Trophoblast cell (in vitro differentiated cells and primary cell): Measurements from ENCODE around the gene PTPRO.

Source experiments
- DNase-seq, 2 donors: peaks; one replicate each; pipeline ENCODE4 v3.0.0-alpha.2; 2016
- H2AFZ ChIP-seq: 2 replicates; pipeline ENCODE4 v1.6.1; 2013; ENCODE audit warnings: low read length, moderate library complexity, mild to moderate bottlenecking; ENCODE audit not compliant: insufficient read depth, poor library complexity
- H2AK5ac ChIP-seq: 2 replicates; pipeline ENCODE4 v1.6.1; 2013; ENCODE audit warnings: mild to moderate bottlenecking, low read length
- H2BK120ac ChIP-seq: 2 replicates; pipeline ENCODE4 v1.6.1; 2013; ENCODE audit warnings: low read length, mild to moderate bottlenecking, moderate library complexity; ENCODE audit not compliant: insufficient read depth, poor library complexity
- H2BK12ac ChIP-seq: 2 replicates; pipeline ENCODE4 v1.6.1; 2013; ENCODE audit warnings: mild to moderate bottlenecking, low read length, moderate library complexity
- H2BK5ac ChIP-seq: 2 replicates; pipeline ENCODE4 v1.6.1; 2013; ENCODE audit warnings: low read length, low read depth, moderate library complexity, mild to moderate bottlenecking; ENCODE audit not compliant: poor library complexity
- H3K14ac ChIP-seq: 2 replicates; pipeline ENCODE4 v1.6.1; 2013; ENCODE audit warnings: mild to moderate bottlenecking, low read length
- H3K18ac ChIP-seq: 2 replicates; pipeline ENCODE4 v1.6.1; 2013; ENCODE audit warnings: mild to moderate bottlenecking, low read length
- H3K23ac ChIP-seq: 2 replicates; pipeline ENCODE4 v1.6.1; 2013; ENCODE audit warnings: low read length
- H3K27ac ChIP-seq: 2 replicates; pipeline ENCODE4 v1.5.1; 2013; ENCODE audit warnings: low read depth, mild to moderate bottlenecking, inconsistent platforms, low read length, moderate library complexity
- H3K27me3 ChIP-seq: 2 replicates; pipeline ENCODE4 v1.6.1; 2013; ENCODE audit warnings: inconsistent platforms, mild to moderate bottlenecking, low read length, moderate library complexity; ENCODE audit not compliant: insufficient read depth
- H3K36me3 ChIP-seq, 2 experiments: 1 replicate in 1 of 2; 2 replicates in 1 of 2; pipeline ENCODE4 v1.6.1; 2013; ENCODE audit warnings: low read length in 2 of 2, mild to moderate bottlenecking in 2 of 2, moderate library complexity in 1 of 2; ENCODE audit not compliant: insufficient read depth in 2 of 2, control insufficient read depth in 1 of 2
- H3K4ac ChIP-seq: 2 replicates; pipeline ENCODE4 v1.6.1; 2013; ENCODE audit warnings: low read depth, mild to moderate bottlenecking, low read length, moderate library complexity
- H3K4me1 ChIP-seq, 2 experiments: 1 replicate in 1 of 2; 2 replicates in 1 of 2; pipeline ENCODE4 v1.6.1; 2013; ENCODE audit warnings: low read length in 2 of 2, mild to moderate bottlenecking in 2 of 2, moderate library complexity in 1 of 2; ENCODE audit not compliant: insufficient read depth in 2 of 2, control insufficient read depth in 1 of 2
- H3K4me2 ChIP-seq: 2 replicates; pipeline ENCODE4 v1.6.1; 2013; ENCODE audit warnings: inconsistent platforms, mild to moderate bottlenecking, low read length, moderate library complexity
- H3K4me3 ChIP-seq: 2 replicates; pipeline ENCODE4 v1.5.1; 2013; ENCODE audit warnings: mild to moderate bottlenecking, low read depth, low read length, inconsistent platforms
- H3K79me1 ChIP-seq: one replicate; pipeline ENCODE4 v1.6.1; 2013; ENCODE audit warnings: low read length
- H3K79me2 ChIP-seq: 2 replicates; pipeline ENCODE4 v1.6.1; 2013; ENCODE audit warnings: low read length, mild to moderate bottlenecking; ENCODE audit not compliant: control insufficient read depth, insufficient read depth, poor library complexity
- H3K9ac ChIP-seq: 2 replicates; pipeline ENCODE4 v1.6.1; 2013; ENCODE audit warnings: mild to moderate bottlenecking, low read length
- H3K9me3 ChIP-seq: 2 replicates; pipeline ENCODE4 v1.6.1; 2013; ENCODE audit warnings: low read depth, mild to moderate bottlenecking, control low read depth, inconsistent platforms, low read length; ENCODE audit not compliant: insufficient read depth
- H4K12ac ChIP-seq: 2 replicates; pipeline ENCODE4 v1.6.1; 2013; ENCODE audit warnings: low read depth, mild to moderate bottlenecking, low read length, moderate library complexity
- H4K8ac ChIP-seq: 2 replicates; pipeline ENCODE4 v1.6.1; 2013; ENCODE audit warnings: low read depth, mild to moderate bottlenecking, low read length, moderate library complexity
- H4K91ac ChIP-seq: one replicate; pipeline ENCODE4 v1.6.1; 2013; ENCODE audit warnings: low read depth, mild to moderate bottlenecking, low read length, moderate library complexity
- WGBS: extraction: QIAGEN DNeasy Blood & Tissue Kit; methylation state at CpG from one replicate; pipeline ENCODE4 v1.1.7; 2013; ENCODE audit warnings: missing lambda C conversion rate; ENCODE audit not compliant: insufficient read length, insufficient coverage; ENCODE audit errors: extremely low coverage; 5-methylcytosine and 5-hydroxymethylcytosine counted together

Gene PTPRO

GRCh38 chr12:15592934-15593333, 270.6 kb downstream of the PTPRO start:
- no peaks in the 10 kb centered on the region for H3K79me2 ChIP-seq
- no peak overlapping the region for H2BK12ac ChIP-seq
- no peak overlapping the region for H3K23ac ChIP-seq
- no peak overlapping the region for H3K9ac ChIP-seq
- H3K9me3 ChIP-seq: peaks cover 2% of the 10 kb centered on the region
- no peaks in the 10 kb centered on the region for H3K79me1 ChIP-seq
- H2AK5ac ChIP-seq: no peak overlapping the region
- H4K8ac ChIP-seq: no peak overlapping the region
- H2BK5ac ChIP-seq: no peak overlapping the region
- no peaks in the 10 kb centered on the region for H3K36me3 ChIP-seq
- H4K91ac ChIP-seq: no peak overlapping the region
- H3K18ac ChIP-seq: no peak overlapping the region
- no peak overlapping the region for H3K27ac ChIP-seq
- H3K4ac ChIP-seq: no peak overlapping the region
- no peak overlapping the region for H3K4me3 ChIP-seq
- no peak for DNase-seq
- H2AFZ ChIP-seq: no peak overlapping the region
- no peaks in the 10 kb centered on the region for H3K4me1 ChIP-seq
- H3K14ac ChIP-seq: no peak overlapping the region
- no peak overlapping the region for H4K12ac ChIP-seq
- no peaks in the 10 kb centered on the region for H3K27me3 ChIP-seq
- WGBS: no CpG with 5 or more reads among the region's 4 CpGs
- no peak overlapping the region for H3K4me2 ChIP-seq
- H2BK120ac ChIP-seq: no peak overlapping the region

GRCh38 chr12:15596174-15596573, 273.9 kb downstream of the PTPRO start:
- DNase-seq: no peak
- Histone ChIP-seq H3K79me1 (no peaks in the 10 kb centered on the region), H3K9me3 (peaks cover 2% of the 10 kb centered on the region), H3K18ac (no peak overlapping the region), H3K27me3 (no peaks in the 10 kb centered on the region), H2BK5ac (no peak overlapping the region), H3K23ac (no peak overlapping the region), H4K8ac (no peak overlapping the region), H3K79me2 (no peaks in the 10 kb centered on the region), H4K12ac (no peak overlapping the region), H3K4me1 (no peaks in the 10 kb centered on the region), H2AFZ (no peak overlapping the region), H3K4me2 (no peak overlapping the region), H2AK5ac (no peak overlapping the region), H3K36me3 (no peaks in the 10 kb centered on the region), H3K27ac (no peak overlapping the region), H2BK12ac (no peak overlapping the region), H3K14ac (no peak overlapping the region), H4K91ac (no peak overlapping the region), H3K4ac (no peak overlapping the region), H3K4me3 (no peak overlapping the region), H3K9ac (no peak overlapping the region), H2BK120ac (no peak overlapping the region)
- WGBS: no CpG with 5 or more reads among the region's 5 CpGs

- H3K4me2 ChIP-seq: no peak overlapping the region
- no peak overlapping the region for H3K18ac ChIP-seq
- no peak overlapping the region for H4K8ac ChIP-seq
- no CpG with 5 or more reads among the region's 5 CpGs for whole genome bisulfite sequencing
- no peak overlapping the region for H3K27ac ChIP-seq
- no peak overlapping the region for H2AFZ ChIP-seq
- no peaks in the 10 kb centered on the region for H3K79me2 ChIP-seq
- H3K14ac ChIP-seq: no peak overlapping the region
- H3K27me3 ChIP-seq: no peaks in the 10 kb centered on the region
- H3K4ac ChIP-seq: no peak overlapping the region
- H3K36me3 ChIP-seq: no peaks in the 10 kb centered on the region
- no peak overlapping the region for H2BK5ac ChIP-seq
- DNase-seq: no peak
- H2BK120ac ChIP-seq: no peak overlapping the region
- no peak overlapping the region for H4K91ac ChIP-seq
- H2AK5ac ChIP-seq: no peak overlapping the region
- H3K4me1 ChIP-seq: no peaks in the 10 kb centered on the region
- H3K9me3 ChIP-seq: peaks cover 1% of the 10 kb centered on the region
- H2BK12ac ChIP-seq: no peak overlapping the region
- H3K79me1 ChIP-seq: no peaks in the 10 kb centered on the region
- no peak overlapping the region for H3K9ac ChIP-seq
- H3K4me3 ChIP-seq: no peak overlapping the region
- no peak overlapping the region for H3K23ac ChIP-seq
- no peak overlapping the region for H4K12ac ChIP-seq
Observed at GRCh38 chr12:15597125-15597830, 275.0 kb downstream of the PTPRO start.

GRCh38 chr12:15599266-15600037, 277.1 kb downstream of the PTPRO start:
- no peak overlapping the region for H2BK5ac ChIP-seq
- no CpG with 5 or more reads among the region's 4 CpGs for WGBS
- no peak overlapping the region for H2AK5ac ChIP-seq
- no peak overlapping the region for H2BK12ac ChIP-seq
- no peak overlapping the region for H3K27ac ChIP-seq
- no peak overlapping the region for H3K14ac ChIP-seq
- H3K23ac ChIP-seq: no peak overlapping the region
- DNase-seq: no peak
- no peak overlapping the region for H4K12ac ChIP-seq
- H4K91ac ChIP-seq: no peak overlapping the region
- no peaks in the 10 kb centered on the region for H3K79me1 ChIP-seq
- H3K79me2 ChIP-seq: no peaks in the 10 kb centered on the region
- H4K8ac ChIP-seq: no peak overlapping the region
- H3K4ac ChIP-seq: no peak overlapping the region
- H2AFZ ChIP-seq: no peak overlapping the region
- no peaks in the 10 kb centered on the region for H3K4me1 ChIP-seq
- H3K27me3 ChIP-seq: no peaks in the 10 kb centered on the region
- no peak overlapping the region for H3K4me3 ChIP-seq
- no peaks in the 10 kb centered on the region for H3K36me3 ChIP-seq
- no peak overlapping the region for H3K9ac ChIP-seq
- H3K4me2 ChIP-seq: no peak overlapping the region
- H3K18ac ChIP-seq: no peak overlapping the region
- H2BK120ac ChIP-seq: no peak overlapping the region
- no peaks in the 10 kb centered on the region for H3K9me3 ChIP-seq
